ENCODE data around the gene TMEM115. TPM values are rescaled to one million over a fixed set of nuclear protein-coding genes. Genes with fewer than 3 reads are reported as not detected.
A peak's percentile ranks its signal among the peaks of the same experiment; 100 is the strongest.

The TMEM115 gene
- total and polyA plus RNA-seq, 7 experiments from 2014 or later: 17.7 to 40.9 (median 26.0) TPM

DNA sequence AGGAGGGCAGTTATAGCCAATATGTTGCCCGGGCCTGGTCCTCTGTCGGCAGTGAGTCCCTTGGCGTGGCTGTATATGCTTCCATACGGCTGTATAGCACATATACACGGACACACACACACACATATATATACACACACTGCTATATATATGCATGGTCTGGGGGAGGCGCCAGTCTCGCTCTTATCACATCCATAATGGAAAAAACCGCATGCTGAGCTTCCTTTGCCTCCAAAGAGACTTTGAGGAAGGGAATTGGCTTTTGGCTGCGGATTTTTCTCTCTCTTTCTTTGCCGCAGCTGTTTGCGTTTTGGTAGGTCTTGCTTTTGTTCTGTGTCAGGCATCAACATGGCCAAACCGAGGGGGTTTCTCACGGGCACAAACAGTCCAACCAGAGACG, 11.3 kb upstream of the TMEM115 start:
- H3K4me3 ChIP-seq (ENCODE audit: low read length): no peak overlapping the region
- no peaks in the 10 kb centered on the region for H3K9me3 Mint-ChIP-seq
- no peaks in the 10 kb centered on the region for H3K36me3 ChIP-seq (ENCODE audit: control insufficient read depth in 2 of 3, insufficient read depth in 3 of 3, low read length in 3 of 3)
- CTCF ChIA-PET: interaction anchor here (1.2 kb wide), 1 partner anchor 173 kb away, joined by 3 read pairs; no protein-coding TSS in a partner anchor
- no peak overlapping the region for H3K4me3 Mint-ChIP-seq
- peaks cover 0 to 2% (median 0%) of the 10 kb centered on the region in 5 donors for H3K27me3 Mint-ChIP-seq
- DNase-seq: no peak
- POLR2A ChIA-PET: interaction anchor here (28.0 kb wide), 1 partner anchor 36 kb away, joined by 656 read pairs; the partner anchor contains the start of genes CYB561D2, HYAL2, NPRL2 and RASSF1
- no peak for ATAC-seq
- H3K4me1 Mint-ChIP-seq: peaks cover 9 to 46% (median 23%) of the 10 kb centered on the region in 7 donors
- peaks cover 8 to 16% of the 10 kb centered on the region in 2 donors for H3K4me1 ChIP-seq (ENCODE audit: control insufficient read depth in 2 of 2, insufficient read depth in 2 of 2, low read length in 2 of 2)
- H3K27me3 ChIP-seq (ENCODE audit: control insufficient read depth in 2 of 2, insufficient read depth in 2 of 2, low read length in 2 of 2): no peaks in the 10 kb centered on the region
- H3K36me3 Mint-ChIP-seq: no peaks in the 10 kb centered on the region
- H3K9me3 ChIP-seq (ENCODE audit: control insufficient read depth in 2 of 3, low read length in 3 of 3): no peaks in the 10 kb centered on the region
- peak overlapping the region in 2 of 9 donors; percentile 17 to 51 for H3K27ac Mint-ChIP-seq
- H3K27ac ChIP-seq (ENCODE audit: low read depth, low read length): no peak overlapping the region
- intact Hi-C loops (cut with micrococcal nuclease): no loop called here

DNA sequence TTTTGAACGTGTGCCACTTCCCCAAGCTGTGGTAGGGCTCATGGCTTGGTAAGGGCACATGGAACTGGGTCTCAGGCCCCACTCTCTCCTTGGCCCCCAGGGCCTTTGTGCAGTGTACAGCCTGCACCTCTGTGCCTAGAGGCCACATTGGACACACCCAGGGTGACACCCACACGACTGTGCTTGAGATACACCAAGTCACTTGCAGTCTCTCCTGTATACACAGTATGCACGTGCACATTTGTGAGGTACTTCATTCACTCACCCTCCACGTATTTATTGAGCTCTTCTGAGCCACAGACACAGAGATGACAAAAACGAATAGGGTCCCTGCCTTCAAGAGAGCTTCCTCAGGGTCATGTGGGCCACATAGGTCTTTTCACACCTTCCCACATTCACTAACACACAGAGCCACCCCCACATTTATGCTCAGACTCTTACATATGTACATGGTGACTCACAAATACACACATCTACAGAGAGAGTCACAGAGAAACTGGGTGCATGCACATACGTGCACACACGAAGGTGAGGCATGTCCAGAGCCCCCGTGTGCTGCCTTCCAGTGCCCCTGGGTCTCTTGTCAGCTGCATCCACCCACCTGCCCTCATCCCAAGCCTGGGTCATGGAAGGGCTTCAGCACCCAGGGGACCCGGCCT, 9.8 kb upstream of the TMEM115 start:
- H3K4me3 Mint-ChIP-seq: no peak overlapping the region
- Histone ChIP-seq H3K27ac (ENCODE audit: low read depth, low read length) (no peak overlapping the region), H3K36me3 (ENCODE audit: control insufficient read depth in 2 of 3, insufficient read depth in 3 of 3, low read length in 3 of 3) (no peaks in the 10 kb centered on the region), H3K4me3 (ENCODE audit: low read length) (no peak overlapping the region), H3K4me1 (ENCODE audit: control insufficient read depth in 2 of 2, insufficient read depth in 2 of 2, low read length in 2 of 2) (peaks cover 13 to 18% of the 10 kb centered on the region in 2 donors), H3K27me3 (ENCODE audit: control insufficient read depth in 2 of 2, insufficient read depth in 2 of 2, low read length in 2 of 2) (no peaks in the 10 kb centered on the region), H3K9me3 (ENCODE audit: control insufficient read depth in 2 of 3, low read length in 3 of 3) (no peaks in the 10 kb centered on the region)
- peaks cover 0 to 2% (median 0%) of the 10 kb centered on the region in 5 donors for H3K27me3 Mint-ChIP-seq
- peaks cover 14 to 51% (median 30%) of the 10 kb centered on the region in 7 donors for H3K4me1 Mint-ChIP-seq
- H3K9me3 Mint-ChIP-seq: no peaks in the 10 kb centered on the region
- intact Hi-C loops (cut with micrococcal nuclease): no loop called here
- H3K27ac Mint-ChIP-seq: peak overlapping the region in 1 of 9 donors; percentile 3
- no peak for ATAC-seq
- ChIA-PET POLR2A (interaction anchor here (0.7 to 28.0 kb wide), 2 partner anchors 11 to 34 kb away, joined by 3 to 656 read pairs; partner anchors contain the start of genes CYB561D2, HYAL2, NPRL2 and RASSF1), CTCF (interaction anchor here (1.0 kb wide), 1 partner anchor 89 kb away, joined by 3 read pairs; no protein-coding TSS in a partner anchor)
- no peak for DNase-seq
- no peaks in the 10 kb centered on the region for H3K36me3 Mint-ChIP-seq

DNA sequence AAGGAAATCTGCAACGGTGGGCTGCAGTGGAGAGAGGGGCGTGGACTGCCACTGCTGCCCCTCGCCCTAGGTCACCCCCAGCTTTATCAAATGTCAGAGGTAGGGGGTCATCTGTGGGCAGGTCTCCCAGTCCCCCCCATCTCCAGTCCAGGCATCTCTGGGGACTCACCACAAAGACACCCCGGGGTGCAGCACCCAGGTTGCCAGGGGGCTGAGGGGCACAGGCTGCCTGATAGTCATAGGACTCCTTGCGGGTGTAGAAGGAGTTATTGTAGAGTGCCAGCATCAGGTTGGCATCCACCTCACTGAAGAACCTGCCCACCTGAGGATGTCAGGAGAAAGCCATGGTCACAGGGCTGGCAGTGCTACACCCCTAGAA, 6.5 kb upstream of the TMEM115 start:
- H3K27ac Mint-ChIP-seq: peak overlapping the region; percentile 87 to 97 (median 94)
- H3K27me3 Mint-ChIP-seq: no peaks in the 10 kb centered on the region
- Histone ChIP-seq H3K9me3 (ENCODE audit: control insufficient read depth in 2 of 3, low read length in 3 of 3) (no peaks in the 10 kb centered on the region), H3K36me3 (ENCODE audit: control insufficient read depth in 2 of 3, insufficient read depth in 3 of 3, low read length in 3 of 3) (no peaks in the 10 kb centered on the region), H3K27me3 (ENCODE audit: control insufficient read depth in 2 of 2, insufficient read depth in 2 of 2, low read length in 2 of 2) (no peaks in the 10 kb centered on the region), H3K4me1 (ENCODE audit: control insufficient read depth in 2 of 2, insufficient read depth in 2 of 2, low read length in 2 of 2) (peaks cover 13 to 18% of the 10 kb centered on the region in 2 donors), H3K27ac (ENCODE audit: low read depth, low read length) (peak overlapping the region; percentile 95), H3K4me3 (ENCODE audit: low read length) (peak overlapping the region; percentile 99)
- CTCF ChIA-PET: interaction anchor here (1.1 kb wide), 1 partner anchor 18 kb away, joined by 3 read pairs; no protein-coding TSS in a partner anchor
- POLR2A ChIA-PET: interaction anchor here (0.6 to 28.0 kb wide), 11 partner anchors 9 to 1019 kb away, joined by 3 to 656 read pairs (median 7); partner anchors contain the start of genes C3orf18, CACNA2D2, CYB561D2 and HEMK1
- H3K4me1 Mint-ChIP-seq: peaks cover 8 to 36% (median 20%) of the 10 kb centered on the region in 7 donors
- intact Hi-C loops (cut with micrococcal nuclease): loop anchor here (1.0 to 2.0 kb wide), 13 partner anchors 15 to 1025 kb away; partner anchors contain the start of genes CYB561D2 (in 2 of the 2), NPRL2 (in 2 of the 2), C3orf18 (in 1 of the 2) and CACNA2D2 (in 1 of the 2)
- peak overlapping the region; percentile 82 to 93 (median 90) for H3K4me3 Mint-ChIP-seq
- ATAC-seq (no peak), DNase-seq (no peak)
- H3K9me3 Mint-ChIP-seq: no peaks in the 10 kb centered on the region
- no peaks in the 10 kb centered on the region for H3K36me3 Mint-ChIP-seq

DNA sequence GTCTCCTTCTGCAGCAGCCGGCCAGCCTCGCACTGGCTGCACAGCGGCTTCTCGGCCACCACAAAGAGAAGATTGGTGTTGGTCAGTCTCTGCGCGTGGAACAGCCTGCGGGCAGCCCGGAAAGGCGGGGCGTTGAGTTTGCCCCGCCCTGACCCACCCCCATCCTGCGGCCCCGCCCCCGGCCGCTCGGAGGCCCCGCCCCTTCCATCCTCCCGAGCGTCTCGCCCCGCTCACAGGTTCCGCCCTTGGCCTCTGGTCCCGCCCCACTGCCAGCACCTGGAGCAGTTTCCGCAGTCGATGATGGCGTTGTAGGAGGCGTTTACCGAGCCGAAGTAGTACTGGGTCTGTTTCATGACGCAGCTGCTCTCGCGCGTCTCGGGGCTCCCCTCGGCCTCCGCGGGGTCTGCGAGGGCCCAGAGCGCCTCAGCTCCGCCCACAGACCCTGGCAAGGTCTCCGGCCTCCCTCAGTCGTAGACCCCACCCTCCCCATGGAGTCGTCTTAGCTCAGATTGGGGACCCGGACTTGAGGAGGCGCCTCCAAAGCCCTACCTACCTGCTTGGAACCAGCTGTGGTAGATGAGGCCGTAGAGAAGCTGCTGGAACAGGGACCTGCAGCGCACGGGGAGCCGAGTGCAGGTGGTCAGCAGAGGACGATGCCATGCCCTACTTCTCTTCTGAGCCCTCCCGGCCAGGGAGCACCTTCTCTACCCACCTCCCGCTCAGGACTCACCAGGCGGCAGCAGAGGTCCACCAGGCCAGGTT, 5.9 kb upstream of the TMEM115 start:
- Histone ChIP-seq H3K36me3 (ENCODE audit: control insufficient read depth in 2 of 3, insufficient read depth in 3 of 3, low read length in 3 of 3) (no peaks in the 10 kb centered on the region), H3K4me1 (ENCODE audit: control insufficient read depth in 2 of 2, insufficient read depth in 2 of 2, low read length in 2 of 2) (peaks cover 13 to 18% of the 10 kb centered on the region in 2 donors), H3K9me3 (ENCODE audit: control insufficient read depth in 2 of 3, low read length in 3 of 3) (no peaks in the 10 kb centered on the region), H3K27ac (ENCODE audit: low read depth, low read length) (peak overlapping the region; percentile 95), H3K27me3 (ENCODE audit: control insufficient read depth in 2 of 2, insufficient read depth in 2 of 2, low read length in 2 of 2) (no peaks in the 10 kb centered on the region), H3K4me3 (ENCODE audit: low read length) (peak overlapping the region; percentile 99)
- Mint-ChIP-seq H3K27me3 (no peaks in the 10 kb centered on the region), H3K27ac (peak overlapping the region; percentile 87 to 97 (median 94)), H3K4me3 (peak overlapping the region; percentile 82 to 93 (median 90)), H3K4me1 (peaks cover 8 to 36% (median 20%) of the 10 kb centered on the region in 7 donors), H3K36me3 (no peaks in the 10 kb centered on the region), H3K9me3 (no peaks in the 10 kb centered on the region)
- intact Hi-C loops (cut with micrococcal nuclease): loop anchor here (1.0 to 2.0 kb wide), 13 partner anchors 14 to 1026 kb away; partner anchors contain the start of genes CYB561D2 (in 2 of the 2), NPRL2 (in 2 of the 2), C3orf18 (in 1 of the 2) and CACNA2D2 (in 1 of the 2)
- peak; percentile 97 for ATAC-seq
- peak; percentile 82 to 96 (median 94) for DNase-seq
- POLR2A ChIA-PET: interaction anchor here (0.6 to 28.0 kb wide), 12 partner anchors 8 to 1020 kb away, joined by 3 to 656 read pairs (median 6); partner anchors contain the start of genes C3orf18, CACNA2D2, CYB561D2 and HEMK1
- CTCF ChIA-PET: interaction anchor here (0.7 to 1.1 kb wide), 4 partner anchors 17 to 174 kb away, joined by 3 to 4 read pairs (median 3); partner anchors contain the start of gene GNAT1

DNA sequence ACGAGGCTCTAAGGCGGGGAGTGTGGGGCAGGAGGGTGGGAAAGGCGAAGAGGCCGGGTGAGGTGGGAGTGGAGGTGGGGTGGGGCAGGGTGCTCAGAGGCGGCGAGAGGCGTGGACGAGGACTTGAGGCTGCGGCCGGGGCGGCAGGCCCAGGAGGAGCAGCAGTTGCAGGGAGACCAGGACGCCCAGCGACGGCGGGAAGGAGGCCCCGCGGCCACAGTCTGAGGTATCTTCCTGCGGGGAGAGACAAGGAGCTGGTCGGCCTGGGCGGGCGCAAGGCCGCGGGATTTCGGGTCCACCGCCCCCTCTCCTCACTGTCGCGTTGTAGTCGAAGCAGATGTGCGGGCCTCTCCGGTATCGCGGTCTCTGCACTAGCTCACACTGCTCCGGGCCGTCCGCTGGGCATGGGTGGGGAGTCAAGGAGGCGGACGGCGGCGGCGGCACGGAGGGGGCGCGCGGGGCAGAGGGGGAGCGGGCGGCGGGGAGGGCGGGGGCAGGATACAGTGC, 5.3 kb upstream of the TMEM115 start:
- Histone ChIP-seq H3K4me1 (ENCODE audit: control insufficient read depth in 2 of 2, insufficient read depth in 2 of 2, low read length in 2 of 2) (peaks cover 13 to 18% of the 10 kb centered on the region in 2 donors), H3K27me3 (ENCODE audit: control insufficient read depth in 2 of 2, insufficient read depth in 2 of 2, low read length in 2 of 2) (no peaks in the 10 kb centered on the region), H3K9me3 (ENCODE audit: control insufficient read depth in 2 of 3, low read length in 3 of 3) (no peaks in the 10 kb centered on the region), H3K4me3 (ENCODE audit: low read length) (no peak overlapping the region), H3K27ac (ENCODE audit: low read depth, low read length) (peak overlapping the region; percentile 52), H3K36me3 (ENCODE audit: control insufficient read depth in 2 of 3, insufficient read depth in 3 of 3, low read length in 3 of 3) (no peaks in the 10 kb centered on the region)
- intact Hi-C loops (cut with micrococcal nuclease): loop anchor here (1.0 to 2.0 kb wide), 13 partner anchors 14 to 1027 kb away; partner anchors contain the start of genes CYB561D2 (in 2 of the 2), NPRL2 (in 2 of the 2), C3orf18 (in 1 of the 2) and CACNA2D2 (in 1 of the 2)
- POLR2A ChIA-PET: interaction anchor here (0.8 to 28.0 kb wide), 6 partner anchors 21 to 205 kb away, joined by 3 to 656 read pairs (median 7); partner anchors contain the start of genes C3orf18, CYB561D2, HEMK1 and HYAL2
- Mint-ChIP-seq H3K27me3 (no peaks in the 10 kb centered on the region), H3K4me1 (peaks cover 12 to 39% (median 18%) of the 10 kb centered on the region in 7 donors), H3K4me3 (peak overlapping the region in 9 of 10 donors; percentile 75 to 93 (median 90)), H3K36me3 (no peaks in the 10 kb centered on the region), H3K9me3 (no peaks in the 10 kb centered on the region), H3K27ac (peak overlapping the region in 2 of 9 donors; percentile 90 to 97)
- CTCF ChIA-PET: interaction anchor here (0.7 to 1.1 kb wide), 4 partner anchors 17 to 173 kb away, joined by 3 to 4 read pairs (median 3); partner anchors contain the start of gene GNAT1
- DNase-seq (peak in 1 of 9 donors; percentile 24), ATAC-seq (peak; percentile 10)
